Neuronal stem cell (in vitro differentiated cells): ENCODE results near the gene CELF4.
A peak's percentile ranks its signal among the peaks of the same experiment; 100 is the strongest.

Experiments used
- DNase-seq: peaks from one replicate; pipeline ENCODE4 v3.0.0-alpha.2; 2013; ENCODE audit warnings: low spot score
- H2AFZ ChIP-seq: one replicate; pipeline ENCODE4 v1.6.1; 2013; ENCODE audit warnings: mild to moderate bottlenecking, low read length, inconsistent platforms
- H2AK5ac ChIP-seq: 2 replicates; pipeline ENCODE4 v1.6.1; 2013; ENCODE audit warnings: low read depth, mild to moderate bottlenecking, inconsistent platforms, low read length, moderate library complexity, mixed read lengths
- H2BK120ac ChIP-seq: 2 replicates; pipeline ENCODE4 v1.6.1; 2013; ENCODE audit warnings: low read depth, mild to moderate bottlenecking, inconsistent platforms, low read length, moderate library complexity, mixed read lengths
- H2BK12ac ChIP-seq: one replicate; pipeline ENCODE4 v1.6.1; 2013; ENCODE audit warnings: low read length, inconsistent platforms
- H2BK15ac ChIP-seq: 2 replicates; pipeline ENCODE4 v1.6.1; 2013; ENCODE audit warnings: mild to moderate bottlenecking, low read length, inconsistent platforms, mixed read lengths
- H2BK5ac ChIP-seq: one replicate; pipeline ENCODE4 v1.6.1; 2013; ENCODE audit warnings: inconsistent platforms, mild to moderate bottlenecking, low read length, moderate library complexity
- H3K14ac ChIP-seq: one replicate; pipeline ENCODE4 v1.6.1; 2013; ENCODE audit warnings: low read length, inconsistent platforms
- H3K18ac ChIP-seq: 2 replicates; pipeline ENCODE4 v1.6.1; 2013; ENCODE audit warnings: low read length, inconsistent platforms
- H3K23ac ChIP-seq: 2 replicates; pipeline ENCODE4 v1.6.1; 2013; ENCODE audit warnings: low read depth, mild to moderate bottlenecking, mixed read lengths, low read length, inconsistent platforms; ENCODE audit not compliant: poor library complexity
- H3K27ac ChIP-seq: replicated peaks from 3 replicates; pipeline ENCODE4 v1.5.1; 2013; ENCODE audit warnings: low read length, inconsistent platforms
- H3K27me3 ChIP-seq, 3 experiments: 2 replicates each; pipeline ENCODE4 v1.6.1; 2013; ENCODE audit warnings: low read length in 3 of 3, mild to moderate bottlenecking in 2 of 3, inconsistent platforms in 1 of 3, low read depth in 1 of 3, mixed read lengths in 1 of 3, moderate library complexity in 1 of 3; ENCODE audit not compliant: control insufficient read depth in 3 of 3, insufficient read depth in 3 of 3
- H3K36me3 ChIP-seq, 2 donors: replicated peaks in 1 of 2; 2 replicates each; pipeline ENCODE4 v1.6.1; 2013; ENCODE audit warnings: low read length in 2 of 2; ENCODE audit not compliant: control insufficient read depth in 2 of 2, insufficient read depth in 2 of 2
- H3K4ac ChIP-seq: 2 replicates; pipeline ENCODE4 v1.6.1; 2013; ENCODE audit warnings: inconsistent platforms, mild to moderate bottlenecking, low read length, moderate library complexity
- H3K4me1 ChIP-seq, 2 donors: 1 replicate in 1 of 2; 2 replicates in 1 of 2; pipeline ENCODE4 v1.6.1; 2013; ENCODE audit warnings: low read length in 2 of 2, low read depth in 1 of 2; ENCODE audit not compliant: control insufficient read depth in 2 of 2, insufficient read depth in 1 of 2
- H3K4me2 ChIP-seq: one replicate; pipeline ENCODE4 v1.6.1; 2013; ENCODE audit warnings: mild to moderate bottlenecking, low read length, inconsistent platforms; ENCODE audit not compliant: insufficient read depth, poor library complexity, severe bottlenecking
- H3K4me3 ChIP-seq, 2 donors: 2 replicates each; pipeline ENCODE4 v1.5.1; 2013; ENCODE audit warnings: low read length in 2 of 2, mild to moderate bottlenecking in 2 of 2, inconsistent platforms in 1 of 2, moderate library complexity in 1 of 2
- H3K79me1 ChIP-seq: one replicate; pipeline ENCODE4 v1.6.1; 2013; ENCODE audit warnings: low read depth, mild to moderate bottlenecking, inconsistent platforms, low read length, moderate library complexity
- H3K9ac ChIP-seq: one replicate; pipeline ENCODE4 v1.6.1; 2013; ENCODE audit warnings: mild to moderate bottlenecking, low read depth, low read length, inconsistent platforms; ENCODE audit not compliant: poor library complexity
- H3K9me3 ChIP-seq, 2 donors: replicated peaks in 1 of 2; 2 replicates each; pipeline versions ENCODE3 to v1.6.1; 2013; ENCODE audit warnings: low read length in 2 of 2, mild to moderate bottlenecking in 2 of 2, inconsistent platforms in 1 of 2, low read depth in 1 of 2, mixed read lengths in 1 of 2, moderate library complexity in 1 of 2; ENCODE audit not compliant: control insufficient read depth in 2 of 2, insufficient read depth in 1 of 2
- H4K8ac ChIP-seq: one replicate; pipeline ENCODE4 v1.6.1; 2013; ENCODE audit warnings: low read depth, mild to moderate bottlenecking, inconsistent platforms, low read length, moderate library complexity
- H4K91ac ChIP-seq: one replicate; pipeline ENCODE4 v1.6.1; 2013; ENCODE audit warnings: low read length, low read depth, mild to moderate bottlenecking, inconsistent platforms; ENCODE audit not compliant: poor library complexity
- WGBS, 2 donors: extraction: QIAGEN DNeasy Blood & Tissue Kit; methylation state at CpG; one replicate each; pipeline ENCODE4 v1.1.7; 2013; ENCODE audit warnings: missing lambda C conversion rate in 2 of 2, mixed read lengths in 1 of 2; ENCODE audit not compliant: insufficient read length in 2 of 2, insufficient replicate concordance in 1 of 2; ENCODE audit errors: extremely low coverage in 2 of 2; 5-methylcytosine and 5-hydroxymethylcytosine counted together

The CELF4 gene

DNA sequence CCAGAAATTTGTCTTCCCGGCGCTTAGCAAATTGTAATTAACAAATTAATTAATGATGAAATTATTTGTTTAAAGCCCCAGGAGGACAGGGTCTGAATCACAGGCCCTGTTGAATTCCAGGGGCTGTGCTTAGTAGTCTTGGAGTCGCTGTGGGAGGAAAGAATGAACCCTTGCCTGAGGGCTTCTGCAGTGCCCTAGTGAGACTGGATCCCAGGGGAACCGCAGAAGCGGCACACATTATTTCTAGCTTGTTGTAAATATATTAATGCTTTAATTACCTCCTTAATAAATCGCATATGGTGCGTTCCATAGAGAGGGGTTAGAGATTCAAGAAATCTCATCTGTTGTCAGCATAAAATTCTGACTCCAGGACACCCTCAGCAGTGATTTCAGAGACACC is 235.4 kb downstream of the CELF4 start:
- H2AK5ac ChIP-seq, result no peak overlapping the region
- peaks cover 0 to 13% (median 0%) of the 10 kb centered on the region in 3 experiments for H3K27me3 ChIP-seq
- no peaks in the 10 kb centered on the region for H3K79me1 ChIP-seq
- no peak overlapping the region for H2AFZ ChIP-seq
- H3K4me3 ChIP-seq, result no peak overlapping the region
- no peak overlapping the region for H2BK15ac ChIP-seq
- H3K4me2 ChIP-seq, result no peak overlapping the region
- H3K4ac ChIP-seq, result no peak overlapping the region
- DNase-seq, result no peak
- H2BK120ac ChIP-seq, result no peak overlapping the region
- H3K9ac ChIP-seq, result no peak overlapping the region
- H3K23ac ChIP-seq, result no peak overlapping the region
- H4K8ac ChIP-seq, result no peak overlapping the region
- H3K4me1 ChIP-seq, result peaks cover 0 to 22% of the 10 kb centered on the region in 2 donors
- no CpG with 5 or more reads among the region's 7 CpGs for WGBS, 2 donors
- no peak overlapping the region for H3K27ac ChIP-seq
- no peak overlapping the region for H2BK5ac ChIP-seq
- H3K18ac ChIP-seq, result no peak overlapping the region
- H3K36me3 ChIP-seq, result no peaks in the 10 kb centered on the region
- H2BK12ac ChIP-seq, result no peak overlapping the region
- H3K9me3 ChIP-seq, result no peaks in the 10 kb centered on the region
- H4K91ac ChIP-seq, result no peak overlapping the region
- H3K14ac ChIP-seq, result no peak overlapping the region

DNA sequence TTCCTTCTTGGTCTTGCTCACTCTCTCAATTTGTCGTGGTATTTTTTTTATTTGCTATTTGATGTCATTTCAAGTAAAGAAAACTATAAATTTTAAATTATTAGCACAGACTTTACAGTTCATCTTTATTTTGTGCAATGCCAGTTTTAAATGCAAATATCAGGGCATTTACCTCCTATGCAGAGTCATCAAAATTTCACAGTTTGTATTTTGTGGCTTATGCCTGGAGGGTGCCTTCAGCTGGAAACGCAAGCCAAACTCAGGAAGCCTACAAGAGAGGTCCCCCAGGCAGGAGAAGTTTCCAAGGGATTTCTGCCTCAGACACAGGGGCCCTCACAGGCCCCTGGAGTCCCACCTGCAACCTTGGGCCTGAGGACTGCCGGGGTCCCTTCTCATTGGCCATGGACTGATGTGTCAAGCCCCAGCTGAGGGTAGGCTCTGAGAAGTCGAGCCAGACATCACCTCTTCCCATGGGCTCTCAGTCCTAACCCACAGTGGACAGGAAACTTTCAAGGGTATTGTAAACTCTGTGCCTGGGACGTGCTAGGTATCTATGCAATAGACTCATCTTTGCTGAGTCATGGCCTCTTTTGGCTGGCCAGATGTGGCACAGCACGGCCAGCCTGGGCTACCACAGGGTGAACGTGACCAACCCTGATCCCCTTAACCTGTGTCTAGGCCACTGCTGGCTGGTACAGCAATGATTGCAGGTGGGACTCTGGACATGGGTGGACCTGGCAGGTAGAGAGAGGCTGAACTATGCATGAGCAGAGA is 236.5 kb downstream of the CELF4 start:
- H3K23ac ChIP-seq, result no peak overlapping the region
- no peak overlapping the region for H3K4ac ChIP-seq
- H4K91ac ChIP-seq, result no peak overlapping the region
- no peaks in the 10 kb centered on the region for H3K9me3 ChIP-seq
- no peak for DNase-seq
- H3K79me1 ChIP-seq, result no peaks in the 10 kb centered on the region
- WGBS, 2 donors, result no CpG with 5 or more reads among the region's 7 CpGs
- H3K27ac ChIP-seq, result no peak overlapping the region
- peak overlapping the region; percentile 18 for H2AK5ac ChIP-seq
- no peak overlapping the region for H3K14ac ChIP-seq
- peaks cover 0 to 15% of the 10 kb centered on the region in 2 donors for H3K4me1 ChIP-seq
- H2BK5ac ChIP-seq, result no peak overlapping the region
- H2BK12ac ChIP-seq, result no peak overlapping the region
- H4K8ac ChIP-seq, result no peak overlapping the region
- no peak overlapping the region for H2AFZ ChIP-seq
- no peak overlapping the region for H2BK120ac ChIP-seq
- no peak overlapping the region for H3K4me3 ChIP-seq
- no peaks in the 10 kb centered on the region for H3K36me3 ChIP-seq
- H3K4me2 ChIP-seq, result no peak overlapping the region
- peaks cover 0 to 23% (median 0%) of the 10 kb centered on the region in 3 experiments for H3K27me3 ChIP-seq
- H3K18ac ChIP-seq, result peak overlapping the region; percentile 84
- H3K9ac ChIP-seq, result no peak overlapping the region
- peak overlapping the region; percentile 45 for H2BK15ac ChIP-seq

DNA sequence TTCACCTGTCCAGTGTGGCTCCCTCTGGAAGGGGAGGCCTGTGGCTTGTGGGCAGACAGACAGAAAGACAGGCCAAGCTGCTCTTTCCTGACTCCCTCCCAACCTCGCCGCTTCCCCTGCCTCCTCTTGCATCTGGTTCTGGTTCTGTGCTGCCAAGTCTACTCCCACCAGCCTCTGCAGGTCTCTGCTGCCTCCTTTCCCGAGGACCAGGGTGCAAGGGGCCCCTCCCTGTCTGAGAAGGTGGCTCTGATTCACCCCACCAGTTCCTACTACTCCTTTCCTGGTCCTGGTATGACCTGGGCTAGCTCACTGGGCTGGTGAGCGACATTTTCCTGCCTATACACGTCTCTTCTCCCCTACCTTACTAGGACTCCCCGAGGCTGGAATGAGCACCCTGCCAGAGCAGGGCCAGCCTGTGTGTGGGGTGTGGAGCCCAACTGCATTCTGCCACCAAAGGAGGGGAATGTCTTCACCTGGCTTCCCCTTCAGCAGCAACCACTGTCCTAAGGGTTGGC is 238.5 kb downstream of the CELF4 start:
- no peak for DNase-seq
- no peak overlapping the region for H2BK12ac ChIP-seq
- peaks cover 0 to 29% (median 0%) of the 10 kb centered on the region in 3 experiments for H3K27me3 ChIP-seq
- no peak overlapping the region for H3K27ac ChIP-seq
- H2AFZ ChIP-seq, result no peak overlapping the region
- H3K9ac ChIP-seq, result peak overlapping the region; percentile 47
- H3K4me3 ChIP-seq, result no peak overlapping the region
- H3K79me1 ChIP-seq, result no peaks in the 10 kb centered on the region
- H3K4me2 ChIP-seq, result no peak overlapping the region
- H3K18ac ChIP-seq, result peak overlapping the region; percentile 79
- no peak overlapping the region for H4K8ac ChIP-seq
- no peak overlapping the region for H2BK120ac ChIP-seq
- peaks cover 0 to 7% of the 10 kb centered on the region in 2 donors for H3K4me1 ChIP-seq
- peak overlapping the region; percentile 55 for H2BK5ac ChIP-seq
- no peaks in the 10 kb centered on the region for H3K36me3 ChIP-seq
- H3K4ac ChIP-seq, result no peak overlapping the region
- peak overlapping the region; percentile 58 for H3K14ac ChIP-seq
- WGBS, 2 donors, result no CpG with 5 or more reads among the region's 6 CpGs
- no peaks in the 10 kb centered on the region for H3K9me3 ChIP-seq
- H2BK15ac ChIP-seq, result peak overlapping the region; percentile 95
- peak overlapping the region; percentile 50 for H3K23ac ChIP-seq
- H4K91ac ChIP-seq, result peak overlapping the region; percentile 46
- peak overlapping the region; percentile 54 for H2AK5ac ChIP-seq

DNA sequence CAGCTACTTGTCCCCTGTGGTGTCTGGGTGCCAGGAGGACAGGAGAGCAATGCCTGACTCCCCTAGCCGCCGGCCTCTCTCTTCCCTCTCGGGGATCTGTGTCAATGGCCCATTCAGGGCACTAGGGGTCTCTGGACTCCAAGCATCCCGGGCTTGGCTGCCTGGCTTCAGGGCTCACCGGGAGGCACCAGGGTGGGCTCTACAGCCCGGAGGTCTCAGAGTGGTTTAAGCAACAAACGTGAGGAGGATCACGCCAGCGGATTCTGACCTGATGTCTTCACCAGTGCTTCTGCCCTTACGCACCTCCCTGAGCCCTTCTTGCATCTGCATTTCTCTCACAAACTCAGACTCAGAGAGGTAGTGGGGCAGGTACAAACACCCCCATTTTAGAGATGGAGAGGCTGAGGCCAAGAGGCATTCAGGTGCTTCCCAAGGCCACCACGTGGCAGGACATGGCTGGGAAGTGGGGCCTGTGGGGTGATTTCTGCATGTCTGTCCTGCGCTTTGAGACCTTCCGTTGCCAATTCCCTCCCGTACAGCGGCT is 243.0 kb downstream of the CELF4 start:
- peak overlapping the region; percentile 48 for H3K18ac ChIP-seq
- no peak overlapping the region for H2BK15ac ChIP-seq
- no peaks in the 10 kb centered on the region for H3K9me3 ChIP-seq
- no peak overlapping the region for H3K4me3 ChIP-seq
- no peak overlapping the region for H3K4me2 ChIP-seq
- no peak overlapping the region for H3K4ac ChIP-seq
- no peak overlapping the region for H2BK120ac ChIP-seq
- H3K23ac ChIP-seq, result peak overlapping the region; percentile 7
- peak overlapping the region; percentile 95 for H2AK5ac ChIP-seq
- H2BK5ac ChIP-seq, result peak overlapping the region; percentile 62
- no peak overlapping the region for H3K14ac ChIP-seq
- peak; percentile 60 for DNase-seq
- peak overlapping the region; percentile 79 for H2BK12ac ChIP-seq
- H3K4me1 ChIP-seq, result peaks cover 0 to 5% of the 10 kb centered on the region in 2 donors
- H2AFZ ChIP-seq, result no peak overlapping the region
- no peak overlapping the region for H3K27ac ChIP-seq
- WGBS, 2 donors, result no CpG with 5 or more reads among the region's 15 CpGs
- no peak overlapping the region for H4K91ac ChIP-seq
- H3K27me3 ChIP-seq, result peaks cover 0 to 32% (median 0%) of the 10 kb centered on the region in 3 experiments
- H3K36me3 ChIP-seq, result no peaks in the 10 kb centered on the region
- H3K9ac ChIP-seq, result no peak overlapping the region
- no peak overlapping the region for H4K8ac ChIP-seq
- no peaks in the 10 kb centered on the region for H3K79me1 ChIP-seq
